PC-3 (cell line): ENCODE results near the gene MSI2.

Experiments
- EZH2 ChIP-seq: fragments of 300-600 bp; sonication (generic); IDR thresholded peaks from one replicate; pipeline ENCODE4 v1.6.1; 2017; ENCODE audit warnings: antibody characterized with exemption, mild to moderate bottlenecking, low read length; ENCODE audit not compliant: unreplicated experiment
- EZH2phosphoT487 ChIP-seq: fragments of 300-600 bp; sonication (generic); IDR thresholded peaks from 2 replicates; pipeline ENCODE4 v1.6.1; 2018; ENCODE audit warnings: mild to moderate bottlenecking, antibody characterized with exemption, low read length, borderline replicate concordance
- TF ChIP-seq, protein P1 (sequence below): fragments of 300-600 bp; sonication (generic); conservative IDR thresholded peaks from 2 replicates; pipeline ENCODE4 v1.5.1; 2017; ENCODE audit warnings: antibody characterized with exemption, low read depth, mild to moderate bottlenecking, low read length

DNA sequence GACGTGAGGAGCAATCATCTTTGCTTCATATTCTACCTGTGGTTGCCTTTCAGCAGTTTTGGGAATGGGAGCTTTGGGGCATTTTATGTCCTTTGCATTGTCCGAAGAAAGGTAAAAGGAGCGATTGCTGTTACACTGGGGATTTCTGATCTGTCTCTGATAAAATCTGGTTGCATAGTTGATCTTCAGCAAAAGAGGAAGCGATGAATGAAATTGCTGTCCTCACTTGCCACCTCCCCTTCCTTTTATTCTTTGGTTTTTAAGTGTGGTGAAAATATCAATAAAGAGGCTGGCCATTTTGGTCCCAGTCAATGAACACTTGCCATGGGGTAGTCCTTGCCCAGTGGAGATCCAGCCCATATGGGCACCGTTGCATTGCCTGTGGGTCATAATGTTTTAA lies 236.8 kb downstream of the MSI2 start:
- TF ChIP-seq, protein P1, sequence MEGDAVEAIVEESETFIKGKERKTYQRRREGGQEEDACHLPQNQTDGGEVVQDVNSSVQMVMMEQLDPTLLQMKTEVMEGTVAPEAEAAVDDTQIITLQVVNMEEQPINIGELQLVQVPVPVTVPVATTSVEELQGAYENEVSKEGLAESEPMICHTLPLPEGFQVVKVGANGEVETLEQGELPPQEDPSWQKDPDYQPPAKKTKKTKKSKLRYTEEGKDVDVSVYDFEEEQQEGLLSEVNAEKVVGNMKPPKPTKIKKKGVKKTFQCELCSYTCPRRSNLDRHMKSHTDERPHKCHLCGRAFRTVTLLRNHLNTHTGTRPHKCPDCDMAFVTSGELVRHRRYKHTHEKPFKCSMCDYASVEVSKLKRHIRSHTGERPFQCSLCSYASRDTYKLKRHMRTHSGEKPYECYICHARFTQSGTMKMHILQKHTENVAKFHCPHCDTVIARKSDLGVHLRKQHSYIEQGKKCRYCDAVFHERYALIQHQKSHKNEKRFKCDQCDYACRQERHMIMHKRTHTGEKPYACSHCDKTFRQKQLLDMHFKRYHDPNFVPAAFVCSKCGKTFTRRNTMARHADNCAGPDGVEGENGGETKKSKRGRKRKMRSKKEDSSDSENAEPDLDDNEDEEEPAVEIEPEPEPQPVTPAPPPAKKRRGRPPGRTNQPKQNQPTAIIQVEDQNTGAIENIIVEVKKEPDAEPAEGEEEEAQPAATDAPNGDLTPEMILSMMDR = no peak
- TF ChIP-seq EZH2 (no peak), EZH2phosphoT487 (no peak)
